ENCODE measurements around the gene HEPN1.

Gene HEPN1

DNA sequence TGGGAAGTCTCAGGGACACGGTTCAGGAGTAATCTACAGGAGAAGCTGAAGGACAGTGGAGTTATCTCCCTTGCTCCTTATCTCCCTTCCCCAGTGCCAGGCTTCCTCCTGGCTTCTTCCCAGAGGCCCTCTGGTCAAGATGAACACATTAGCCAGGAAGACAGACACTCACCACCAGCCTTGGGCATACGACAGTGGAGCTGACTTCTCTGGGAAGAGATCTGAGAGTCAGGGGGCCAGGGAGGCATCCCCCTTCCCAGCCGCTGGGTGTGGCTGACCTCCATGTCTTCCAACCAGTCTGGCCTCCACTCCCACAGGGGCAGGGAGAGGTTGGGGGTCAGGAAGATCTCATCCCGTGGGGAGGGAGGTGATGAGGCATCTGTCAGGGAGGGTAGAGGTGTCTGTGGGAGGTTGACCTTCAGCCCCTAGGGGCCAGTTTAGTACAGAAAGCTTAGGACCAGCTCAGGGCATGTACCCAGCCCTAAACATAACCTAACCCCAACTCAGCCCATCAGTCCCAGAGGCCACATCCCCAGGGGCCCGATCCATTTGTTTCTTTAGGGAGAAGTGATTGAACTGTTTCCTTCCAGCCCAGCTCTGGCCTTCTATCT, 34.1 kb upstream of the HEPN1 start:
- peak overlapping the region; percentile 81 for H3K27ac ChIP-seq
- TF ChIP-seq, protein P1, sequence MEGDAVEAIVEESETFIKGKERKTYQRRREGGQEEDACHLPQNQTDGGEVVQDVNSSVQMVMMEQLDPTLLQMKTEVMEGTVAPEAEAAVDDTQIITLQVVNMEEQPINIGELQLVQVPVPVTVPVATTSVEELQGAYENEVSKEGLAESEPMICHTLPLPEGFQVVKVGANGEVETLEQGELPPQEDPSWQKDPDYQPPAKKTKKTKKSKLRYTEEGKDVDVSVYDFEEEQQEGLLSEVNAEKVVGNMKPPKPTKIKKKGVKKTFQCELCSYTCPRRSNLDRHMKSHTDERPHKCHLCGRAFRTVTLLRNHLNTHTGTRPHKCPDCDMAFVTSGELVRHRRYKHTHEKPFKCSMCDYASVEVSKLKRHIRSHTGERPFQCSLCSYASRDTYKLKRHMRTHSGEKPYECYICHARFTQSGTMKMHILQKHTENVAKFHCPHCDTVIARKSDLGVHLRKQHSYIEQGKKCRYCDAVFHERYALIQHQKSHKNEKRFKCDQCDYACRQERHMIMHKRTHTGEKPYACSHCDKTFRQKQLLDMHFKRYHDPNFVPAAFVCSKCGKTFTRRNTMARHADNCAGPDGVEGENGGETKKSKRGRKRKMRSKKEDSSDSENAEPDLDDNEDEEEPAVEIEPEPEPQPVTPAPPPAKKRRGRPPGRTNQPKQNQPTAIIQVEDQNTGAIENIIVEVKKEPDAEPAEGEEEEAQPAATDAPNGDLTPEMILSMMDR (conservative IDR thresholded peaks at IDR 0.05), result no peak
- no peak for TF ChIP-seq ZFX (IDR thresholded peaks at IDR 0.05)

GRCh38 chr11:124886476-124886875, 32.6 kb upstream of the HEPN1 start:
- TF ChIP-seq, protein P1 (conservative IDR thresholded peaks at IDR 0.05), result no peak
- no peak for TF ChIP-seq ZFX (IDR thresholded peaks at IDR 0.05)
- H3K27ac ChIP-seq, result no peak overlapping the region; the same call in 1 of the 2 replicates

DNA sequence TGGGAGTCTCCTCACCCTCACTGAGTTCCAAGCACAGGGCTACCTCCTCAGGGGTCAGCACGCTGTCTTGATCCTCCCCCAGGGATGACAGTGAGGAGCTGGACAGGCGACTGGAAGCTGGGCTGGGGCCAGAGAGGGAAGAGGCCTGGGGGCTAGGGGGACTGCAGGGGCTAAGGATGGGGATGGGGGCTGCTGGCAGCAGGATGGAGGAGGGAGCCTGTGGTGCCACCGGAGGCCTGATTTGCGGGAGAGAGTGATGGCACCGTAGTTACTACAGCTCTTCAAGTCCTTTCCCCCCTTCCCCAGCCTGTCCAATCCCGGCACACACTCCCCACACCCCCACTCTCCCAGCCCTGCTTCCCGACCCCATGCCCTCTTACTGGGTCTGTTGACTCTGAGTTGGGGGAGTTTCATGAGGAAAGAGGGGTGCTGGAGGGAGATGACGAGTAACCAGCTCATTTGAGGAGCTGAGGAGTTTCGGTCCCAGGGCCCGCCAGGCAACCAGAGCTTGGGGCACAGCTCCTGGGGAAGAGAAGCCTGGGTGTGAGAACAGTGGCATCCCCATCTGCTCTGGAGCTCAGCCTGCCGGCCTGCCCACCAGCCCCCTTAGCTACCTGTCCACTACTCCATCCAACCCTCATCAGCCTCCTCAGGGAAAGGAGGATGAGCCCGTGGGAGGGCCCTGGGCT, 31.9 kb upstream of the HEPN1 start:
- TF ChIP-seq, protein P1 (conservative IDR thresholded peaks at IDR 0.05), result no peak
- no peak for TF ChIP-seq ZFX (IDR thresholded peaks at IDR 0.05)
- H3K27ac ChIP-seq, result no peak overlapping the region

GRCh38 chr11:124887667-124888013, 31.4 kb upstream of the HEPN1 start:
- TF ChIP-seq, protein P1 (conservative IDR thresholded peaks at IDR 0.05), result no peak
- no peak for TF ChIP-seq ZFX (IDR thresholded peaks at IDR 0.05)
- no peak overlapping the region for H3K27ac ChIP-seq

- TF ChIP-seq, protein P1 (conservative IDR thresholded peaks at IDR 0.05), result no peak
- no peak for TF ChIP-seq ZFX (IDR thresholded peaks at IDR 0.05)
- no peak overlapping the region for H3K27ac ChIP-seq
Measured at GRCh38 chr11:124889191-124890091, 29.6 kb upstream of the HEPN1 start.

DNA sequence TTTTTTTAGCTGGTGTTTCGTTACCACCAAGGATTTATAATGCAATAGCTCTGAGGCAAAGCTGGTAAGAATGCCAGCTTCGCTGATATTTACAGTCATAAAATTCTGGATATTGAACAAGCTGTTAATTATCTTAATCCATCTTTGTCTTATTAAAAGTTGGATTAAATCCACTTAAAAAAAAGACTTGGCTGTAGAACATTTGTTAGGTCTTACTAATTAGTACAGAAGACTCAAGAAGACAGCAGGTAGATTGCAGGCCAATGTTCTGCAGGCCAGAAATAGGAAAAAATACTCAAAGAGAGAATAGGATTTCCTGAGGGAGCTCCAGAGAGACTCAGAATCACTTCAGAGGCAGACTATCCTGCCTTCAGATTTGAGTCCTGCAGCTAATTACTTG, 28.9 kb upstream of the HEPN1 start:
- no peak overlapping the region for H3K27ac ChIP-seq
- TF ChIP-seq, protein P1 (conservative IDR thresholded peaks at IDR 0.05), result no peak
- no peak for TF ChIP-seq ZFX (IDR thresholded peaks at IDR 0.05)
